HepG2 (cell line): ENCODE data around the gene RCN1. TPM values are rescaled to one million over a fixed set of nuclear protein-coding genes. Genes with fewer than 3 reads are reported as not detected.

Experiments used
- ATAC-seq: fragments of 200-7000 bp; cut with Tn5 transposase; 3 replicates; pipeline ENCODE4 v1.9.1; 2020; ENCODE audit warnings: mild to moderate bottlenecking, moderate library complexity
- BruUV-seq: library from RNA; stranded (reverse); fragments of 400-500 nt; replicated peaks from 2 replicates; lab custom pipeline; 2021; lab: Mats Ljungman, UMichigan
- CTCF ChIA-PET: fragments of 300-600 bp; formaldehyde crosslinking; extraction: SDS; loops from one replicate; lab custom pipeline; 2021; ENCODE audit warnings: low total read pairs, inconsistent platforms, low intra/inter-chr PET ratio; lab: Yijun Ruan, JAX
- POLR2A ChIA-PET: fragments of 350-600 bp; sonication (Branson Sonifier 250); formaldehyde crosslinking; loops from one replicate; lab custom pipeline; 2020; ENCODE audit warnings: antibody characterized with exemption, inconsistent platforms; lab: Yijun Ruan, JAX
- DNase-seq: peaks from one replicate; pipeline ENCODE4 v3.0.0-alpha.2; 2015; ENCODE audit warnings: low spot score
- FAIRE-seq: peaks from 3 replicates; lab custom pipeline; 2011; peaks lifted over from hg19 to GRCh38; lab: Jason Lieb, UNC
- H2AFZ ChIP-seq: one replicate; pipeline ENCODE4 v1.6.1; 2011; ENCODE audit warnings: low read length, inconsistent platforms
- H3K27ac ChIP-seq: fragments of 300-600 bp; 3 replicates; pipeline ENCODE4 v1.8.0; 2011; ENCODE audit warnings: mixed run types, mild to moderate bottlenecking, mixed read lengths, low read length, inconsistent platforms; ENCODE audit not compliant: insufficient read depth; ENCODE audit errors: extremely low read length
- H3K27me3 ChIP-seq, 2 experiments: fragments of 200-600 bp in 1 of 2; 2 replicates in 1 of 2; 3 replicates in 1 of 2; pipeline versions ENCODE4 v1.6.0 to v1.8.0; 2011; ENCODE audit warnings: low read length in 2 of 2, mild to moderate bottlenecking in 2 of 2, moderate library complexity in 2 of 2, inconsistent platforms in 1 of 2; ENCODE audit not compliant: insufficient read depth in 2 of 2, control insufficient read depth in 1 of 2
- H3K36me3 ChIP-seq, 2 experiments: fragments of 200-600 bp in 1 of 2; replicated peaks in 1 of 2; 2 replicates in 1 of 2; 3 replicates in 1 of 2; pipeline versions ENCODE4 v1.5.1 to v1.8.0; 2011; ENCODE audit warnings: low read length in 2 of 2, inconsistent platforms in 1 of 2; ENCODE audit not compliant: insufficient read depth in 2 of 2, control insufficient read depth in 1 of 2
- H3K4me1 ChIP-seq: 2 replicates; pipeline ENCODE4 v1.5.1; 2012; ENCODE audit warnings: low read length, inconsistent platforms; ENCODE audit not compliant: insufficient read depth
- H3K4me2 ChIP-seq: 2 replicates; pipeline ENCODE4 v1.6.0; 2011; ENCODE audit warnings: low read depth, low read length, inconsistent platforms
- H3K4me3 ChIP-seq, 3 experiments: fragments of 200-600 bp in 1 of 3; sonication (generic), shearing (Covaris generic) in 1 of 3; replicated peaks in 1 of 3; 2 replicates each; pipeline ENCODE4 v1.5.1; 2011 to 2016; ENCODE audit warnings: low read length in 3 of 3, inconsistent platforms in 2 of 3, low read depth in 2 of 3, mild to moderate bottlenecking in 2 of 3, control low read depth in 1 of 3, mixed read lengths in 1 of 3; ENCODE audit not compliant: insufficient read depth in 1 of 3
- H3K79me2 ChIP-seq: one replicate; pipeline ENCODE4 v1.6.1; 2011; ENCODE audit warnings: low read length, inconsistent platforms; ENCODE audit not compliant: insufficient read depth
- H3K9ac ChIP-seq: 2 replicates; pipeline ENCODE4 v1.6.0; 2011; ENCODE audit warnings: mild to moderate bottlenecking, low read depth, low read length, inconsistent platforms; ENCODE audit not compliant: insufficient read depth
- H3K9me3 ChIP-seq: 2 replicates; pipeline ENCODE4 v1.5.1; 2012; ENCODE audit warnings: mild to moderate bottlenecking, low read length
- H4K20me1 ChIP-seq: 2 replicates; pipeline ENCODE4 v1.6.0; 2011; ENCODE audit warnings: inconsistent platforms, mild to moderate bottlenecking, low read length, moderate library complexity; ENCODE audit not compliant: insufficient read depth
- CEBPZ ChIP-seq: IDR thresholded peaks from 2 replicates; pipeline ENCODE4 v1.6.1; 2012; ENCODE audit warnings: low read length, improper control_type of control experiment
- CENPT ChIP-seq: sonication (generic); formaldehyde crosslinking; IDR thresholded peaks from 2 replicates; pipeline ENCODE4 v1.8.0; 2022; ENCODE audit warnings: low read depth, mild to moderate bottlenecking, moderate library complexity, missing genetic modification reagents
- IRX3 ChIP-seq: sonication (generic); formaldehyde crosslinking; IDR thresholded peaks from 2 replicates; pipeline ENCODE4 v1.8.1; 2023; ENCODE audit warnings: mild to moderate bottlenecking, low read depth, missing genetic modification reagents, borderline replicate concordance
- PAF1 ChIP-seq: IDR thresholded peaks from 2 replicates; pipeline ENCODE4 v1.6.1; 2016; ENCODE audit warnings: missing genetic modification reagents, missing compliant biosample characterization
- PHF8 ChIP-seq: sonication (generic); formaldehyde crosslinking; IDR thresholded peaks from 2 replicates; pipeline ENCODE4 v1.5.0; 2020; ENCODE audit warnings: missing genetic modification reagents
- PITX1 ChIP-seq: sonication (generic); formaldehyde crosslinking; IDR thresholded peaks from 2 replicates; pipeline ENCODE4 v1.5.1; 2020; ENCODE audit warnings: mild to moderate bottlenecking, missing genetic modification reagents
- PRDM4 ChIP-seq: sonication (generic); formaldehyde crosslinking; IDR thresholded peaks from 2 replicates; pipeline ENCODE4 v1.9.0; 2021; ENCODE audit warnings: missing genetic modification reagents, borderline replicate concordance
- PTBP1 ChIP-seq: fragments of 200-400 bp; formaldehyde crosslinking; IDR thresholded peaks from 2 replicates; pipeline ENCODE4 v1.6.1; 2018; ENCODE audit warnings: low read length, low read depth; ENCODE audit not compliant: poor library complexity, severe bottlenecking
- SAFB2 ChIP-seq: sonication (generic); formaldehyde crosslinking; IDR thresholded peaks from 2 replicates; pipeline ENCODE4 v1.5.1; 2020; ENCODE audit warnings: missing genetic modification reagents, low read depth, mild to moderate bottlenecking, borderline replicate concordance
- SALL1 ChIP-seq: sonication (generic); formaldehyde crosslinking; IDR thresholded peaks from 2 replicates; pipeline ENCODE4 v1.8.0; 2022; ENCODE audit warnings: mild to moderate bottlenecking, missing genetic modification reagents
- TEAD2 ChIP-seq: sonication (generic); formaldehyde crosslinking; IDR thresholded peaks from 2 replicates; pipeline ENCODE4 v1.9.0; 2021; ENCODE audit warnings: missing genetic modification reagents
- ZBTB34 ChIP-seq: sonication (generic); formaldehyde crosslinking; IDR thresholded peaks from 2 replicates; pipeline ENCODE4 v1.8.0; 2022; ENCODE audit warnings: mild to moderate bottlenecking, missing genetic modification reagents
- ZNF788 ChIP-seq: sonication (generic); formaldehyde crosslinking; IDR thresholded peaks from 2 replicates; pipeline ENCODE4 v1.5.0; 2020; ENCODE audit warnings: mild to moderate bottlenecking, missing genetic modification reagents, borderline replicate concordance
- WGBS: methylation state at CpG from one replicate; pipeline ENCODE4 v1.1.6; 2017; ENCODE audit warnings: low lambda C conversion rate; 5-methylcytosine and 5-hydroxymethylcytosine counted together
- in situ Hi-C: cut with HindIII; loops from 2 replicates; pipeline ENCODE4 v1.10.0; 2017; ENCODE audit warnings: low pct_unique_long_range_greater_than_20kb; ENCODE audit not compliant: extremely low pct_ligation_motif_present
- intact Hi-C: fragments of 100-400 bp; cut with micrococcal nuclease; formaldehyde crosslinking; loops from one replicate; pipeline ENCODE4 v1.10.0; 2022; ENCODE audit not compliant: unreplicated experiment
- polyA plus RNA-seq, 8 experiments: library from polyadenylated mRNA; depleted of rRNA in 3 of 8; stranded (reverse) in 7 of 8; unstranded in 1 of 8; fragments of >200 nt; fragmentation: Illumina TruSeq in 4 of 8; extraction: Trizol in 4 of 8; gene quantifications; 2 replicates each; pipeline versions ENCODE4 v1.2.1 to v1.2.3, GENCODE V29; 2011 to 2016; ENCODE audit warnings: low read depth in 4 of 8, missing spikeins in 1 of 8, mixed read lengths in 1 of 8; ENCODE audit not compliant: insufficient read depth in 1 of 8
- total RNA-seq, 5 experiments: library from RNA; depleted of rRNA; stranded (reverse); fragments of >200 nt; fragmentation: Illumina TruSeq; extraction: Trizol; gene quantifications; 2 replicates each; pipeline ENCODE4 v1.2.3, GENCODE V29; 2016; ENCODE audit warnings: low read depth in 1 of 5

RCN1 gene
- total and polyA plus RNA-seq, 2 of the 13 experiments (the other 11 are each of a cell fraction or from before 2014, with no cell fraction given) = 22.0 to 28.5 TPM

GRCh38 chr11:32050264-32050663, 40.6 kb upstream of the RCN1 start:
- peaks cover 0 to 17% of the 10 kb centered on the region in 2 experiments; a peak in 2 of 5 replicates for H3K27me3 ChIP-seq
- no peak overlapping the region for H2AFZ ChIP-seq
- no peak overlapping the region for H3K4me3 ChIP-seq
- no TSS peak for BruUV-seq
- intact Hi-C loops = no loop called here
- ATAC-seq (no peak), DNase-seq (no peak), FAIRE-seq (no peak)
- TF ChIP-seq ZBTB34 (no peak), ZNF788 (no peak), CEBPZ (no peak), PITX1 (CRISPR knock-in tag) (no peak), CENPT (no peak), SAFB2 (no peak), PHF8 (CRISPR knock-in tag) (no peak), TEAD2 (CRISPR knock-in tag) (no peak), SALL1 (no peak), PRDM4 (CRISPR knock-in tag) (no peak), IRX3 (no peak), PTBP1 (no peak), PAF1 (CRISPR knock-in tag) (no peak)
- CTCF ChIA-PET = interaction anchor here (0.9 kb wide), 1 partner anchor 126 kb away, joined by 5 read pairs; no protein-coding TSS in a partner anchor
- WGBS = 0% methylated on average over 4 of the region's 4 CpGs
- no peaks in the 10 kb centered on the region for H3K9me3 ChIP-seq
- no peaks in the 10 kb centered on the region for H4K20me1 ChIP-seq
- H3K79me2 ChIP-seq = no peaks in the 10 kb centered on the region
- POLR2A ChIA-PET = no interaction called here
- in situ Hi-C loops = loop anchor here (5.0 kb wide), 1 partner anchor 122 kb away; no protein-coding TSS in a partner anchor
- H3K9ac ChIP-seq = no peak overlapping the region
- H3K4me2 ChIP-seq = no peak overlapping the region
- H3K36me3 ChIP-seq = no peaks in the 10 kb centered on the region
- no peaks in the 10 kb centered on the region for H3K4me1 ChIP-seq
- no peak overlapping the region for H3K27ac ChIP-seq
